Neural progenitor cell (in vitro differentiated cells): ENCODE results near the gene CACFD1. TPM values are rescaled to one million over a fixed set of nuclear protein-coding genes. Genes with fewer than 3 reads are reported as not detected.

Experiments
- DNase-seq: peaks from one replicate; pipeline ENCODE4 v3.0.0-alpha.2; 2016; ENCODE audit warnings: low spot score
- H2AFZ ChIP-seq: fragments of 200-600 bp; sonication (generic); replicated peaks from 2 replicates; pipeline ENCODE4 v1.6.1; 2016; ENCODE audit warnings: antibody characterized with exemption
- H3F3A ChIP-seq: fragments of 200-600 bp; sonication (generic); 2 replicates; pipeline ENCODE4 v1.6.1; 2016; ENCODE audit warnings: antibody characterized with exemption, low read depth
- H3K27ac ChIP-seq: fragments of 200-600 bp; sonication (generic); 2 replicates; pipeline ENCODE4 v1.5.1; 2016; ENCODE audit warnings: mild to moderate bottlenecking
- H3K27me3 ChIP-seq: fragments of 200-600 bp; sonication (generic); 2 replicates; pipeline ENCODE4 v1.6.1; 2016; ENCODE audit warnings: mild to moderate bottlenecking, moderate library complexity
- H3K36me3 ChIP-seq: fragments of 200-600 bp; sonication (generic); 2 replicates; pipeline ENCODE4 v1.5.1; 2016
- H3K4me1 ChIP-seq: fragments of 200-600 bp; sonication (generic); 2 replicates; pipeline ENCODE4 v1.6.1; 2016; ENCODE audit warnings: mixed run types
- H3K4me2 ChIP-seq: fragments of 200-600 bp; sonication (generic); 2 replicates; pipeline ENCODE4 v1.6.1; 2016
- H3K4me3 ChIP-seq: fragments of 200-600 bp; sonication (generic); 2 replicates; pipeline ENCODE4 v1.5.1; 2016
- H3K79me2 ChIP-seq: fragments of 200-600 bp; sonication (generic); 2 replicates; pipeline ENCODE4 v1.6.1; 2016; ENCODE audit warnings: low read depth
- H3K9ac ChIP-seq: fragments of 200-600 bp; sonication (generic); 2 replicates; pipeline ENCODE4 v1.6.1; 2016
- H3K9me3 ChIP-seq: fragments of 200-600 bp; sonication (generic); 2 replicates; pipeline ENCODE4 v1.5.1; 2016; ENCODE audit warnings: low read depth
- H4K20me1 ChIP-seq: fragments of 200-600 bp; sonication (generic); 2 replicates; pipeline ENCODE4 v1.6.1; 2016; ENCODE audit warnings: low read depth
- H3K27ac Mint-ChIP-seq: 3 replicates; pipeline ENCODE4 v1.8.0; 2021; ENCODE audit warnings: mixed read lengths
- H3K27me3 Mint-ChIP-seq: 2 replicates; pipeline ENCODE4 v1.8.0; 2022; ENCODE audit warnings: low read depth, mild to moderate bottlenecking, inconsistent platforms, moderate library complexity, mixed read lengths; ENCODE audit not compliant: insufficient read depth
- H3K36me3 Mint-ChIP-seq: 3 replicates; pipeline ENCODE4 v1.8.0; 2021; ENCODE audit warnings: mixed read lengths
- H3K4me1 Mint-ChIP-seq: 3 replicates; pipeline ENCODE4 v1.8.0; 2021; ENCODE audit warnings: mixed read lengths
- H3K4me3 Mint-ChIP-seq: 3 replicates; pipeline ENCODE4 v1.8.0; 2021; ENCODE audit warnings: mild to moderate bottlenecking, moderate library complexity, mixed read lengths
- H3K9me3 Mint-ChIP-seq: 3 replicates; pipeline ENCODE4 v1.8.0; 2020; ENCODE audit warnings: mixed read lengths
- CTCF ChIP-seq: fragments of 200-600 bp; sonication (generic); IDR thresholded peaks from 2 replicates; pipeline ENCODE4 v1.5.1; 2017; ENCODE audit warnings: antibody characterized with exemption, mild to moderate bottlenecking
- EZH2 ChIP-seq: fragments of 200-600 bp; sonication (generic); IDR thresholded peaks from 2 replicates; pipeline ENCODE4 v1.6.1; 2017; ENCODE audit warnings: antibody characterized with exemption, mild to moderate bottlenecking, moderate library complexity
- EZH2phosphoT487 ChIP-seq: fragments of 200-600 bp; sonication (generic); IDR thresholded peaks from 2 replicates; pipeline ENCODE4 v1.6.1; 2017; ENCODE audit warnings: antibody characterized with exemption
- total RNA-seq: library from RNA; depleted of rRNA; stranded (reverse); fragments of >200 nt; gene quantifications from 2 replicates; pipeline ENCODE4 v1.2.3, GENCODE V29; 2015; ENCODE audit warnings: low replicate concordance

CACFD1 gene
- total RNA-seq, 1 donor from 2014 or later: 15.7 TPM

GRCh38 chr9:133463864-133464615 lies 4.3 kb downstream of the CACFD1 start:
- no peak overlapping the region for H3K9ac ChIP-seq

GRCh38 chr9:133464638-133465037 lies 4.9 kb downstream of the CACFD1 start:
- no peak overlapping the region for H3K4me2 ChIP-seq
- H3K79me2 ChIP-seq: peaks cover 16% of the 10 kb centered on the region
- Mint-ChIP-seq H3K4me3 (no peak overlapping the region), H3K36me3 (peaks cover 3% of the 10 kb centered on the region), H3K27me3 (peaks cover 3% of the 10 kb centered on the region), H3K9me3 (no peaks in the 10 kb centered on the region), H3K27ac (no peak overlapping the region), H3K4me1 (peaks cover 25% of the 10 kb centered on the region)
- no peak overlapping the region for H2AFZ ChIP-seq
- no peak overlapping the region for H3K9ac ChIP-seq
- H3K9me3 ChIP-seq: no peaks in the 10 kb centered on the region
- TF ChIP-seq CTCF (no peak), EZH2phosphoT487 (no peak), EZH2 (no peak)
- DNase-seq: no peak
- peaks cover 5% of the 10 kb centered on the region for H3K4me1 ChIP-seq
- H4K20me1 ChIP-seq: peaks cover 41% of the 10 kb centered on the region
- no peak overlapping the region for H3K4me3 ChIP-seq
- no peak overlapping the region for H3K27ac ChIP-seq
- no peaks in the 10 kb centered on the region for H3K36me3 ChIP-seq
- H3K27me3 ChIP-seq: no peaks in the 10 kb centered on the region
- peaks cover 9% of the 10 kb centered on the region for H3F3A ChIP-seq

More at GRCh38 chr9:133463864-133464615, 4.3 kb downstream of the CACFD1 start:
- TF ChIP-seq EZH2phosphoT487: no peak
- TF ChIP-seq CTCF: no peak
- Histone ChIP-seq H3K9me3 (no peaks in the 10 kb centered on the region), H3K36me3 (no peaks in the 10 kb centered on the region), H3K79me2 (peaks cover 16% of the 10 kb centered on the region), H2AFZ (no peak overlapping the region), H3K4me3 (no peak overlapping the region), H4K20me1 (peaks cover 41% of the 10 kb centered on the region), H3K27ac (no peak overlapping the region), H3F3A (peaks cover 12% of the 10 kb centered on the region), H3K4me2 (no peak overlapping the region), H3K4me1 (peaks cover 6% of the 10 kb centered on the region), H3K27me3 (no peaks in the 10 kb centered on the region)
- Mint-ChIP-seq H3K27ac (no peak overlapping the region), H3K9me3 (no peaks in the 10 kb centered on the region), H3K36me3 (peaks cover 3% of the 10 kb centered on the region), H3K4me3 (no peak overlapping the region), H3K4me1 (peaks cover 28% of the 10 kb centered on the region), H3K27me3 (peaks cover 3% of the 10 kb centered on the region)
- no peak for DNase-seq

GRCh38 chr9:133465984-133466383 lies 6.2 kb downstream of the CACFD1 start:
- H3K27ac ChIP-seq: no peak overlapping the region
- Mint-ChIP-seq H3K4me3 (no peak overlapping the region), H3K4me1 (peaks cover 20% of the 10 kb centered on the region), H3K27me3 (peaks cover 6% of the 10 kb centered on the region), H3K27ac (no peak overlapping the region), H3K9me3 (no peaks in the 10 kb centered on the region), H3K36me3 (peaks cover 3% of the 10 kb centered on the region)
- H3K36me3 ChIP-seq: no peaks in the 10 kb centered on the region
- H3K9me3 ChIP-seq: no peaks in the 10 kb centered on the region
- TF ChIP-seq EZH2: no peak
- no peak for TF ChIP-seq CTCF
- no peak overlapping the region for H3K4me2 ChIP-seq
- no peak overlapping the region for H2AFZ ChIP-seq
- peaks cover 5% of the 10 kb centered on the region for H3F3A ChIP-seq
- peaks cover 41% of the 10 kb centered on the region for H4K20me1 ChIP-seq
- no peak for DNase-seq
- H3K9ac ChIP-seq: no peak overlapping the region
- no peak overlapping the region for H3K4me3 ChIP-seq
- peaks cover 2% of the 10 kb centered on the region for H3K4me1 ChIP-seq
- no peaks in the 10 kb centered on the region for H3K27me3 ChIP-seq
- H3K79me2 ChIP-seq: peaks cover 15% of the 10 kb centered on the region
